NCI-H526 (cell line): ENCODE results near the gene TMEM14C.
"Not testable (repeated sequence)": the region's sequence is repeated elsewhere in the genome, so short reads cannot be mapped to it uniquely, and the experiment has no call there.

Source experiments
- DNase-seq, 2 experiments: peaks; one replicate each; lab custom pipeline; 2025; lab: John Stamatoyannopoulos, UW

The TMEM14C gene

GRCh38 chr6:10720960-10721849 is 1.7 kb upstream of the TMEM14C start:
- peak in 1 of 2 experiments; percentile 18 for DNase-seq

- DNase-seq: no peak
Measured at GRCh38 chr6:10721850-10722569, 860 bp upstream of the TMEM14C start.

- DNase-seq: no peak
Measured at GRCh38 chr6:10722570-10722819, 375 bp upstream of the TMEM14C start.

GRCh38 chr6:10723567-10723881 is 654 bp downstream of the TMEM14C start:
- DNase-seq: no peak

- DNase-seq: no peak
Measured at GRCh38 chr6:10725044-10725443, 2.2 kb downstream of the TMEM14C start.

- DNase-seq: peak; percentile 69 to 80
Measured at GRCh38 chr6:10725716-10726115, 2.8 kb downstream of the TMEM14C start.

GRCh38 chr6:10730254-10730653 is 7.4 kb downstream of the TMEM14C start:
- no peak for DNase-seq

- no peak for DNase-seq
Measured at GRCh38 chr6:10733151-10733715, 10.4 kb downstream of the TMEM14C start.

- DNase-seq: no peak
Measured at GRCh38 chr6:10733863-10734262, 11.0 kb downstream of the TMEM14C start.

- no peak for DNase-seq
Measured at GRCh38 chr6:10736731-10737130, 13.9 kb downstream of the TMEM14C start.

GRCh38 chr6:10740061-10740460 is 17.2 kb downstream of the TMEM14C start:
- no peak for DNase-seq

- DNase-seq: not testable (repeated sequence)
Measured at GRCh38 chr6:10741643-10742042, 18.8 kb downstream of the TMEM14C start.

- DNase-seq: no peak
Measured at GRCh38 chr6:10742251-10742650, 19.4 kb downstream of the TMEM14C start.

- DNase-seq: no peak
Measured at GRCh38 chr6:10743515-10743914, 20.6 kb downstream of the TMEM14C start.

GRCh38 chr6:10745116-10745515 is 22.2 kb downstream of the TMEM14C start:
- peak in 1 of 2 experiments; percentile 15 for DNase-seq

- no peak for DNase-seq
Measured at GRCh38 chr6:10746915-10747250, 24.0 kb downstream of the TMEM14C start.

- DNase-seq: peak; percentile 94 to 99
Measured at GRCh38 chr6:10747251-10747972, 24.5 kb downstream of the TMEM14C start, which contains the start of gene TMEM14B. Gene TMEM14B (plus strand): TSS chr6:10747805. CDS start chr6:10749246, 1,441 bp downstream.

- no peak for DNase-seq
Measured at GRCh38 chr6:10749734-10750133, 26.9 kb downstream of the TMEM14C start.

GRCh38 chr6:10750568-10750967 is 27.7 kb downstream of the TMEM14C start:
- not testable (repeated sequence) for DNase-seq

GRCh38 chr6:10751757-10752156 is 28.9 kb downstream of the TMEM14C start:
- DNase-seq: not testable (repeated sequence)

GRCh38 chr6:10756085-10756484 is 33.2 kb downstream of the TMEM14C start:
- DNase-seq: no peak

GRCh38 chr6:10759312-10759839 is 36.5 kb downstream of the TMEM14C start:
- DNase-seq: peak; percentile 15 to 47
